Activated CD4-positive, alpha-beta T cell treated with anti-CD3 and anti-CD28 coated beads for 48 hours (primary cell): ENCODE data around the gene ABCB8.
A peak's percentile ranks its signal among the peaks of the same experiment; 100 is the strongest.

ENCODE experiments used
- DNase-seq: peaks from one replicate; pipeline ENCODE4 v3.0.0-alpha.2; 2020

ABCB8 gene

DNA sequence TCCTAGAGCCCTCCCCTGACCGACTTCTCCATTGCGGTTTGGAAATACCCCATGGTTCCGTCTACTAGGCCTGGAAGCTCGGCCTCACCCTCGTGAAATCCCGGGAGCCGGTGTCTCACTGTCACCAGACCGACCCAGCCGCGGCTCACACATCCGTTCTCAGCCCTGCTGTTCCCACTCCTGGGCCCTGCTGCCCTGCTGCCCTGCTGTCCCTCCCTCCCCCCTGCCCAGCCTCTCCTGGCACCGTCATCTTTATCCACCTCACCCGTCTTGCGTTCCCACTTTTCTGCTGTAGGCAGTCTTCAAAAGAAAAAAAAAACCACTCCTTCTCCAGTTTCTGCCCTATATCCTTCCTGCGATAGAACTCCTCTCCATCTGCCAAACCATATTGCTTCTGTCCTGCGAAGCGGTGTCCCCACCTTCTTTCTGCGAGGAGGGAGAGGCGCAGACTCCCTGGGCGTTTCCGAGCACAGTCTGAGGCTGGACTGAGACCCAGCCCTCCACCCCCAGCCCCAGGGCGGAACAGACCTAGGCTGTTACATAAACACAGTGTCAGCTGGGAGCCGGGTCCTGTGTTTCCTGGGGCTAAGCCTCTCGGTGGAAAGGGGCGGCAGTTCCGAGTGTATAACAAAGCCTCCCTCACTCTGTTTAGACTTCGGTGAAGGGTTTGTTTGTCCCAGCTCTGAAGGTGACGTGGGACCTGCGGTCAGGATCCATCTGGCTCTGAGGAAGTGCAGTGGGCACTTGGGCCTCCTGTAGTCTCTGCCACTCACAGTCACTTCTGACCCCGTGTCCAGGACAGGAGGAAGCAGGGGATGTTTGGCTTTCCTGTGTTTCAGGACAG is 60.8 kb downstream of the ABCB8 start:
- no peak for DNase-seq

DNA sequence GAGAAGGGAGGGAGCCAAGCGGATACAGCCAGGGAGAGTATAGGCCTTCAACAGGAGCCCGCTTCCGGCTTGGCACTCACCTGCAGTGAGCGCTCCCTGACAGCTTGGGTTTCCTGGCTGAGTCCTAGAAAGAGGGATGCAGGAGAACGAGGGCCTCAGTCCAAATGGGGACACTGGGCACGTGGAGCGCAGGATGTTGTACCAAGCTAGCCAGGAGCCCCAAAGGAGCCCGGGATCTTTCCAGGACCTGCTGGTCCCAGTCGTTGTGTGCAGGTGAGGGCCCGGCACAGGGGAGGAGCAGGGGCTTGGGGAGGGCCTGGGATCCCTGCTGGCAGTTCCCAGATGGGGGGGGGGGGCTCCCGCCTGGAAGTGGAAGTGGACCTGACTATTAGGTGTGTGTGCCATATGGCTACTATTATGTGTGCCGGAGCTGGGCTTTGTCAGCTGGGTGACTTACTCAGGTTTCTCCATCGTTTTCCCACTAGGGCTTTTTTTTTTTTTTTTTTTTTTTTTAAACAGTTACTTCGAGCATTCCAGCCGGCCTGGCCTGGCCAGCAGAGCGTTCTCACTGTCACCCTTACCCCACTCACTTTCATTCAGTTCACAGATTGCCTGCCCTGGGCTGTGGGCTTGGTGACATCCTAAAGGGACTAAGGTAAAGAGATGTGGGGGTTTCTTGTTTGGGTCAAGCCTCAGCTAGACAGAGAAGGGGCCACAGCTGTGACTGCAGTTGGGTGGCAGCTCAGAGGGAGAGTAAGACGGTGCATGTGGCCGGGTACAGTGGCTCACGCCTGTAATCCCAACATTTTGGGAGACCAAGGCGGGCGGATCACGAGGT is 61.9 kb downstream of the ABCB8 start:
- no peak for DNase-seq

- DNase-seq = no peak
Observed at GRCh38 chr7:151091003-151091402, 62.8 kb downstream of the ABCB8 start.

GRCh38 chr7:151091431-151091830 is 63.2 kb downstream of the ABCB8 start:
- DNase-seq = peak; percentile 51

DNA sequence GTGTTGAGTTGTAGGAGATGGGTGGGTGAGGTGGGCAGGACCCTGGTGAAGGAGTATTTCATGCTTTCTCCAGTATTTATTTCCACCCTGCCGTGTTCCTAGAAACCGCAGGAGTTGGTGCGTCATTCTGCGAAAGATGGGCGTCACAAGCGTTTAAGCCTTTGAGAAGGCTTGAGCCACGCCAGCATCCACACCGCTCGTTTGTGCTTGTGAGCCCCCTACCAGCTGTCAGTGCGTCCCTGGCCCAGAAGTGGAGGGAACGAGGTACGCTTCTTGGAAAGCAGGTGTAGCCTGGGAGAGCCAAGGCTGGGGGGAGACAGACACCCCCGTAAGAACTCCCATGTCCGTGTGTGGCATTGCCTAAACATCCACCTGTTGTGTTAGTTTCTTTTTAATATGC is 63.7 kb downstream of the ABCB8 start:
- DNase-seq = no peak

GRCh38 chr7:151093748-151094147 is 65.5 kb downstream of the ABCB8 start:
- no peak for DNase-seq

GRCh38 chr7:151094675-151095074 is 66.4 kb downstream of the ABCB8 start:
- DNase-seq = no peak

- DNase-seq = no peak
Observed at GRCh38 chr7:151095123-151095797, 67.0 kb downstream of the ABCB8 start.

DNA sequence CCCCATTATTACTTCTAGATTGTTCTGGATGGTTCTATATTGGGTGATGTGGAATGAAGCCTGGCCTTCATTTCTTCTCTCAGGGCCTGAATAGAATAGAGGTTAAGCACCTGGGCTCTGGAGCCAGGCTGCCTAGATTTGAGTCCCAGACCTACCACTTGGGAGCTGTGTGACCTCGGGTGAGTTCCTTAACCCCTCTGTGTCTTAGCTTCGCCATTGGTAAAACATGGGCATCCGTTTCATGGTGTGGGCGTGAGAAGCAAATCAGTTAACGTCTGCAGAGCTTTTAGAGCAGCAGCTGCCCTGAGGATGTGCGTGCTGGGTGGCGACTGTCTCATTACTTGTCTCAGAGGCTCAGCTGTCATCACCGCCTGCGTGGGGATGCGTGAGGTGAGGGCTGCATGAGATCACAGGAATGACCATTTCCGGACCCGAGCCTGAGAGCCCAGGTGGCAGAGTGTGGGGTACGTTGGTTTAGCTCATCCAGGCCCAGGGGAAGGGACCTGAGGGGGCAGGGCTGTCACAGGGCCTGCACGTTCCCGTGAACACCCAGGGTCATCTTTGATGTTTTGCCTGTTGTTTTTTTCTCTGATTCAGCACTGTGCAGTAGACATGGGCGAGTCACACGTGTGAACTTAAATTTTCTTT is 67.7 kb downstream of the ABCB8 start:
- DNase-seq = no peak
